Measurements from ENCODE around the gene KPNB1. TPM values are rescaled to one million over a fixed set of nuclear protein-coding genes. Genes with fewer than 3 reads are reported as not detected.
"Not testable (repeated sequence)": the region's sequence is repeated elsewhere in the genome, so short reads cannot be mapped to it uniquely, and the experiment has no call there.

The KPNB1 gene
- total RNA-seq, 2 experiments from 2014 or later, result 886 to 911 TPM

GRCh38 chr17:47682727-47683126 lies 33.0 kb downstream of the KPNB1 start:
- H3K4me3 Mint-ChIP-seq, H3K9me3 Mint-ChIP-seq, H3K27me3 Mint-ChIP-seq, DNase-seq: not testable (repeated sequence)
- H3K36me3 Mint-ChIP-seq, result peaks cover 61% of the 10 kb centered on the region
- peak overlapping the region; percentile 77 for H3K27ac Mint-ChIP-seq
- peaks cover 23% of the 10 kb centered on the region for H3K4me1 Mint-ChIP-seq

- Mint-ChIP-seq H3K4me3 (no peak overlapping the region), H3K9me3 (no peaks in the 10 kb centered on the region), H3K27ac (peak overlapping the region; percentile 25), H3K36me3 (peaks cover 54% of the 10 kb centered on the region), H3K4me1 (peaks cover 23% of the 10 kb centered on the region), H3K27me3 (no peaks in the 10 kb centered on the region)
- DNase-seq, result no peak
Observed at GRCh38 chr17:47684025-47684424, 34.3 kb downstream of the KPNB1 start.

- Mint-ChIP-seq H3K27ac (peak overlapping the region; percentile 30), H3K4me3 (no peak overlapping the region), H3K9me3 (no peaks in the 10 kb centered on the region), H3K4me1 (peaks cover 23% of the 10 kb centered on the region), H3K36me3 (peaks cover 52% of the 10 kb centered on the region), H3K27me3 (no peaks in the 10 kb centered on the region)
- DNase-seq, result no peak
Observed at GRCh38 chr17:47684535-47685193, 34.9 kb downstream of the KPNB1 start.

GRCh38 chr17:47685556-47686275 lies 36.0 kb downstream of the KPNB1 start:
- DNase-seq, result no peak
- Mint-ChIP-seq H3K36me3 (peaks cover 42% of the 10 kb centered on the region), H3K4me1 (peaks cover 23% of the 10 kb centered on the region), H3K27me3 (no peaks in the 10 kb centered on the region), H3K4me3 (no peak overlapping the region), H3K9me3 (no peaks in the 10 kb centered on the region), H3K27ac (peak overlapping the region; percentile 40)

- Mint-ChIP-seq H3K4me3 (no peak overlapping the region), H3K36me3 (peaks cover 39% of the 10 kb centered on the region), H3K27ac (peak overlapping the region; percentile 40), H3K9me3 (no peaks in the 10 kb centered on the region), H3K27me3 (no peaks in the 10 kb centered on the region), H3K4me1 (peaks cover 23% of the 10 kb centered on the region)
- no peak for DNase-seq
Observed at GRCh38 chr17:47686276-47686635, 36.5 kb downstream of the KPNB1 start.

- no peak overlapping the region for H3K4me3 Mint-ChIP-seq
- no peak overlapping the region for H3K27ac Mint-ChIP-seq
Observed at GRCh38 chr17:47686664-47687327, 37.1 kb downstream of the KPNB1 start.

GRCh38 chr17:47687328-47687690 lies 37.6 kb downstream of the KPNB1 start:
- Mint-ChIP-seq H3K9me3 (no peaks in the 10 kb centered on the region), H3K4me3 (no peak overlapping the region), H3K36me3 (peaks cover 33% of the 10 kb centered on the region), H3K4me1 (peaks cover 24% of the 10 kb centered on the region), H3K27ac (no peak overlapping the region), H3K27me3 (no peaks in the 10 kb centered on the region)
- no peak for DNase-seq

More at GRCh38 chr17:47686664-47687327, 37.1 kb downstream of the KPNB1 start:
- H3K4me1 Mint-ChIP-seq, result peaks cover 25% of the 10 kb centered on the region
- DNase-seq, result no peak
- no peaks in the 10 kb centered on the region for H3K9me3 Mint-ChIP-seq
- H3K36me3 Mint-ChIP-seq, result peaks cover 38% of the 10 kb centered on the region
- H3K27me3 Mint-ChIP-seq, result no peaks in the 10 kb centered on the region

GRCh38 chr17:47687748-47688147 lies 38.0 kb downstream of the KPNB1 start:
- H3K4me3 Mint-ChIP-seq, result no peak overlapping the region
- H3K36me3 Mint-ChIP-seq, result peaks cover 28% of the 10 kb centered on the region
- H3K4me1 Mint-ChIP-seq, result peaks cover 25% of the 10 kb centered on the region

GRCh38 chr17:47690121-47690520 lies 40.4 kb downstream of the KPNB1 start:
- DNase-seq, result no peak
- Mint-ChIP-seq H3K4me1 (peaks cover 31% of the 10 kb centered on the region), H3K4me3 (no peak overlapping the region), H3K36me3 (peaks cover 10% of the 10 kb centered on the region), H3K27ac (no peak overlapping the region), H3K9me3 (no peaks in the 10 kb centered on the region), H3K27me3 (no peaks in the 10 kb centered on the region)

More at GRCh38 chr17:47687748-47688147, 38.0 kb downstream of the KPNB1 start:
- no peak overlapping the region for H3K27ac Mint-ChIP-seq
- H3K27me3 Mint-ChIP-seq, result no peaks in the 10 kb centered on the region
- no peak for DNase-seq
- H3K9me3 Mint-ChIP-seq, result no peaks in the 10 kb centered on the region

GRCh38 chr17:47692137-47692894 lies 42.6 kb downstream of the KPNB1 start:
- Mint-ChIP-seq H3K27ac (no peak overlapping the region), H3K36me3 (peaks cover 3% of the 10 kb centered on the region), H3K9me3 (no peaks in the 10 kb centered on the region), H3K4me3 (peak overlapping the region; percentile 84), H3K27me3 (no peaks in the 10 kb centered on the region), H3K4me1 (peaks cover 44% of the 10 kb centered on the region)
- no peak for DNase-seq

- Mint-ChIP-seq H3K4me1 (peaks cover 51% of the 10 kb centered on the region), H3K9me3 (no peaks in the 10 kb centered on the region), H3K27ac (peak overlapping the region; percentile 84), H3K36me3 (peaks cover 3% of the 10 kb centered on the region), H3K4me3 (peak overlapping the region; percentile 84), H3K27me3 (no peaks in the 10 kb centered on the region)
- DNase-seq, result no peak
Observed at GRCh38 chr17:47692895-47693730, 43.4 kb downstream of the KPNB1 start.

GRCh38 chr17:47693731-47694580 lies 44.2 kb downstream of the KPNB1 start, which contains the start of gene TBKBP1:
Gene TBKBP1 (plus strand): TSS chr17:47694161. CDS start chr17:47696113, 1,952 bp downstream.
- H3K4me3 Mint-ChIP-seq, result peak within 1 kb of the TSS; percentile 84
- peaks cover 59% of the 10 kb centered on the region for H3K4me1 Mint-ChIP-seq

GRCh38 chr17:47694581-47695428 lies 45.1 kb downstream of the KPNB1 start:
- peak overlapping the region; percentile 87 for H3K27ac Mint-ChIP-seq
- H3K4me1 Mint-ChIP-seq, result peaks cover 65% of the 10 kb centered on the region
- H3K36me3 Mint-ChIP-seq, result peaks cover 4% of the 10 kb centered on the region
- H3K4me3 Mint-ChIP-seq, result peak overlapping the region; percentile 84
- H3K27me3 Mint-ChIP-seq, result no peaks in the 10 kb centered on the region
- H3K9me3 Mint-ChIP-seq, result no peaks in the 10 kb centered on the region
- DNase-seq, result peak; percentile 59

More at GRCh38 chr17:47693731-47694580, 44.2 kb downstream of the KPNB1 start, which contains the start of gene TBKBP1:
- Mint-ChIP-seq H3K27me3 (no peaks in the 10 kb centered on the region), H3K9me3 (no peaks in the 10 kb centered on the region), H3K27ac (peak within 1 kb of the TSS; percentile 87), H3K36me3 (peaks cover 4% of the 10 kb centered on the region)
- peak; percentile 59 for DNase-seq
